Testis (tissue), 3 donors: Measurements from ENCODE around the gene SPATC1L. TPM values are rescaled to one million over a fixed set of nuclear protein-coding genes. Genes with fewer than 3 reads are reported as not detected.
"Not testable (repeated sequence)": the region's sequence is repeated elsewhere in the genome, so short reads cannot be mapped to it uniquely, and the experiment has no call there.

Experiments
- DNase-seq: peaks from one replicate; pipeline ENCODE4 v3.0.0-alpha.2; 2019
- H3K27ac ChIP-seq, 2 donors: fragments of 200-600 bp; sonication (generic); one replicate each; pipeline ENCODE4 v1.5.1; 2019
- H3K27me3 ChIP-seq: fragments of 200-600 bp; sonication (generic); one replicate; pipeline ENCODE4 v1.5.1; 2019
- H3K36me3 ChIP-seq: fragments of 200-600 bp; sonication (generic); one replicate; pipeline ENCODE4 v1.5.1; 2017; ENCODE audit warnings: low read depth; ENCODE audit errors: missing control alignments
- H3K4me1 ChIP-seq: fragments of 200-600 bp; sonication (generic); one replicate; pipeline ENCODE4 v1.5.1; 2019
- H3K4me3 ChIP-seq, 2 donors: fragments of 200-600 bp; sonication (generic); one replicate each; pipeline ENCODE4 v1.5.1; 2017 to 2019
- H3K9me3 ChIP-seq: fragments of 200-600 bp; sonication (generic); one replicate; pipeline ENCODE4 v1.5.1; 2017
- CTCF ChIP-seq, 3 experiments: fragments of 450-650 bp in 2 of 3; fragments of 200-600 bp in 1 of 3; sonication (generic) in 1 of 3; IDR thresholded peaks; one replicate each; pipeline ENCODE4 v1.5.1; 2016 to 2019; ENCODE audit warnings: antibody characterized with exemption in 3 of 3, mild to moderate bottlenecking in 2 of 3, moderate library complexity in 1 of 3
- POLR2A ChIP-seq: fragments of 450-650 bp; IDR thresholded peaks from one replicate; pipeline ENCODE4 v1.6.1; 2017; ENCODE audit warnings: antibody characterized with exemption, mild to moderate bottlenecking, moderate library complexity
- WGBS, 2 donors: methylation state at CpG; one replicate each; pipeline ENCODE4 v1.1.5; 2018; 5-methylcytosine and 5-hydroxymethylcytosine counted together
- intact Hi-C: fragments of 100-400 bp; cut with DNase I; formaldehyde crosslinking; loops from one replicate; pipeline ENCODE4 v1.15.1; 2023; ENCODE audit warnings: low total_unique reads
- polyA plus RNA-seq: library from polyadenylated mRNA; stranded (reverse); fragments of 350-450 nt; fragmentation: Illumina TruSeq; extraction: RNeasy Lipid Tissue Mini Kit (QIAGEN cat#74804); gene quantifications from one replicate; pipeline ENCODE4 v1.2.3, GENCODE V29; 2014; ENCODE audit warnings: low read depth, low replicate concordance; ENCODE audit not compliant: insufficient read depth
- total RNA-seq, 2 donors: library from RNA; depleted of rRNA; stranded (reverse); fragments of >200 nt; gene quantifications; one replicate each; pipeline ENCODE4 v1.2.3, GENCODE V29; 2016

The SPATC1L gene
- total and polyA plus RNA-seq, 3 donors from 2014 or later: 55.4 to 96.1 (median 75.6) TPM

- peak overlapping the region; percentile 77 to 81 for H3K27ac ChIP-seq
- H3K4me1 ChIP-seq: peaks cover 46% of the 10 kb centered on the region
- DNase-seq: no peak
- intact Hi-C loops: no loop called here
- H3K36me3 ChIP-seq: no peaks in the 10 kb centered on the region
- TF ChIP-seq POLR2A (no peak), CTCF (IDR thresholded peaks at IDR 0.05) (no peak)
- 78 to 82% methylated on average over 8 of the region's 8 CpGs for WGBS, 2 donors
- H3K4me3 ChIP-seq: no peak overlapping the region
- no peaks in the 10 kb centered on the region for H3K9me3 ChIP-seq
- no peaks in the 10 kb centered on the region for H3K27me3 ChIP-seq
Observed at GRCh38 chr21:46187261-46187660, 3.0 kb upstream of the SPATC1L start.

- Histone ChIP-seq H3K4me1 (peaks cover 42% of the 10 kb centered on the region), H3K27me3 (no peaks in the 10 kb centered on the region), H3K27ac (peak overlapping the region; percentile 85 to 95), H3K4me3 (no peak overlapping the region), H3K36me3 (no peaks in the 10 kb centered on the region), H3K9me3 (no peaks in the 10 kb centered on the region)
- 60 to 64% methylated on average over 7 of the region's 7 CpGs for WGBS, 2 donors
- TF ChIP-seq POLR2A: no peak
- TF ChIP-seq CTCF (IDR thresholded peaks at IDR 0.05): no peak
- no peak for DNase-seq
- intact Hi-C loops: no loop called here
Observed at GRCh38 chr21:46185716-46186115, 1.5 kb upstream of the SPATC1L start.

GRCh38 chr21:46184625-46185555 lies 631 bp upstream of the SPATC1L start:
- Histone ChIP-seq H3K27me3 (no peaks in the 10 kb centered on the region), H3K9me3 (no peaks in the 10 kb centered on the region), H3K36me3 (no peaks in the 10 kb centered on the region), H3K27ac (peak overlapping the region; percentile 85 to 95), H3K4me1 (peaks cover 39% of the 10 kb centered on the region), H3K4me3 (peak overlapping the region; percentile 61 to 66)
- intact Hi-C loops: no loop called here
- peak; percentile 91 for DNase-seq
- no peak for TF ChIP-seq POLR2A
- no peak for TF ChIP-seq CTCF (IDR thresholded peaks at IDR 0.05)
- WGBS, 2 donors: 8 to 40% methylated on average over 26 to 27 of the region's 30 CpGs

- H3K36me3 ChIP-seq, H3K27me3 ChIP-seq, intact Hi-C loops, H3K9me3 ChIP-seq, H3K4me3 ChIP-seq, DNase-seq: not testable (repeated sequence)
- Histone ChIP-seq H3K27ac (peak overlapping the region; percentile 51 to 93), H3K4me1 (peaks cover 26% of the 10 kb centered on the region)
- WGBS, 2 donors: 10% methylated on average over 3 of the region's 13 CpGs; no CpG with 5 or more reads in 1 of the 2 donors
Observed at GRCh38 chr21:46183337-46183909, 836 bp downstream of the SPATC1L start.

GRCh38 chr21:46182548-46183336 lies 1.5 kb downstream of the SPATC1L start:
- intact Hi-C loops: no loop called here
- H3K9me3 ChIP-seq: no peaks in the 10 kb centered on the region
- WGBS, 2 donors: 73 to 74% methylated on average over 16 to 44 of the region's 44 CpGs
- H3K4me3 ChIP-seq: peak overlapping the region in 1 of 2 donors; percentile 4
- peak overlapping the region; percentile 51 to 67 for H3K27ac ChIP-seq
- peaks cover 19% of the 10 kb centered on the region for H3K4me1 ChIP-seq
- DNase-seq: peak; percentile 81
- TF ChIP-seq CTCF (IDR thresholded peaks at IDR 0.05) (no peak), POLR2A (no peak)
- H3K36me3 ChIP-seq: no peaks in the 10 kb centered on the region
- no peaks in the 10 kb centered on the region for H3K27me3 ChIP-seq
